H1 (cell line): ENCODE data around the gene CD58. TPM values are rescaled to one million over a fixed set of nuclear protein-coding genes. Genes with fewer than 3 reads are reported as not detected.

Source experiments
- BCL11A ChIP-seq, 2 experiments: IDR thresholded peaks; one replicate each; pipeline ENCODE4 v1.6.1; 2011; ENCODE audit warnings: low read depth in 2 of 2, low read length in 2 of 2, mild to moderate bottlenecking in 2 of 2
- CREB1 ChIP-seq: IDR thresholded peaks from 2 replicates; pipeline ENCODE4 v1.6.1; 2012; ENCODE audit warnings: inconsistent platforms
- KDM1A ChIP-seq: fragments of 200-600, 300-600 bp; sonication (generic); IDR thresholded peaks from 2 replicates; pipeline ENCODE4 v1.7.1; 2016; ENCODE audit warnings: mild to moderate bottlenecking, low read length, borderline replicate concordance
- KDM4A ChIP-seq: IDR thresholded peaks from one replicate; pipeline ENCODE4 v1.7.1; 2012; ENCODE audit warnings: low read depth, mild to moderate bottlenecking, moderate library complexity, low read length, inconsistent platforms; ENCODE audit not compliant: severe bottlenecking
- NANOG ChIP-seq: IDR thresholded peaks from 2 replicates; pipeline ENCODE4 v1.6.1; 2011; ENCODE audit warnings: low read length, low read depth, mild to moderate bottlenecking, inconsistent platforms; ENCODE audit not compliant: insufficient read depth, poor library complexity, severe bottlenecking
- RBBP5 ChIP-seq: IDR thresholded peaks from 2 replicates; pipeline ENCODE4 v1.7.1; 2012; ENCODE audit warnings: low read depth, mild to moderate bottlenecking, inconsistent platforms, low read length, moderate library complexity, borderline replicate concordance
- RNF2 ChIP-seq: fragments of 200-900, 300-1000 bp; sonication (generic); IDR thresholded peaks from 2 replicates; pipeline ENCODE4 v1.7.1; 2016; ENCODE audit warnings: borderline replicate concordance, low read depth, mild to moderate bottlenecking, antibody characterized with exemption, low read length; ENCODE audit not compliant: poor library complexity, severe bottlenecking; ENCODE audit errors: missing control alignments
- polyA plus RNA-seq, 7 experiments: library from polyadenylated mRNA; depleted of rRNA in 3 of 7; stranded (reverse) in 5 of 7; unstranded in 2 of 7; fragments of >200 nt in 5 of 7; fragments of 200-250 nt in 2 of 7; gene quantifications; 1 replicate in 5 of 7; 2 replicates in 1 of 7; 4 replicates in 1 of 7; pipeline versions ENCODE4 v1.2.1 to v1.2.3, GENCODE V29; 2011 to 2013; ENCODE audit warnings: missing spikeins in 2 of 7, mixed read lengths in 2 of 7
- total RNA-seq: library from RNA; stranded (reverse); fragmentation: NEBNext Ultra II Directional; extraction: Animal tissue kit (Norgen Biotek cat#: 25700); gene quantifications from 2 replicates; pipeline ENCODE4 v1.2.1, GENCODE V29; 2021
- TF ChIP-seq, protein P1 (sequence below): fragments of 300-600 bp; sonication (generic); IDR thresholded peaks from 2 replicates; pipeline ENCODE4 v1.7.1; 2012; ENCODE audit warnings: low read length, moderate library complexity, mild to moderate bottlenecking, inconsistent platforms; ENCODE audit not compliant: insufficient replicate concordance
- TF ChIP-seq, protein P2 (sequence below): IDR thresholded peaks from 2 replicates; pipeline ENCODE4 v1.6.1; 2011; ENCODE audit warnings: low read depth, mild to moderate bottlenecking, low read length; ENCODE audit not compliant: insufficient read depth

CD58 gene
- total and polyA plus RNA-seq, 2 of the 8 experiments (the other 6 are each of a cell fraction or from before 2014, with no cell fraction given), result 5.3 to 5.5 TPM

DNA sequence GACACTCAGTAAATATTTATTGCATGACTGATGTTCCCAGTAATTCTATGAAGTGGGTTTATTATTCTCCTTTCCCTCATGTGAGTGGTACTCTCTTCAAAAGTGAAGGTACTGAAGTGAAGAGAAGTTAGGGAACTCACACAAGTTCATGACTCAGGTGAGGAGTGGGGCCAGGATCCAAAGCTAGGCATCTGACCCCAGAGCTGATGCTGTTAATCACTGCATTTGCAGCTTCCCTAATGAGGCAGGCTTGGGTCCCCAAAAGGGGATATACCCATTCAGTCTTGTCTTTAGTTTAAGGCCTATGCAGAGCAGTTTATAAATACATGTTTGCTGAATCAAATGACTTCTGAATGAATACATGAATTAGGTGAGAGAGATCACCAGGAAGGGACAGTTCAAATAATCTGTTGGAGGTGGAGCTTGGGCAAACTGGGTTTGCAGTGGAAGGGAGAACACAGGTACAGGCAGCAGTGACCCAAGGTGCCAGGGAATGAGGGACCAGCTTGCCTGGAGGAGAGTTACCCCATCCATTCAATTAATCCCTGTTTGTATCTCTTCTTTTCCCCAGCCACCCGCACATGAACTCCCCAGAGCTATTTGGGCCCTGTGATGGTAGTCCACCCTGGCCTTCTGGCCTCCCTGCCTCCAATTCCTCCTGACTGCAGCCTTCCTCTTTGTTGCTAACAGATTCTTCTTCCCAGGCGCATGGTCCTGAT is 2.0 kb downstream of the CD58 start (continued):
- TF ChIP-seq, protein P1, sequence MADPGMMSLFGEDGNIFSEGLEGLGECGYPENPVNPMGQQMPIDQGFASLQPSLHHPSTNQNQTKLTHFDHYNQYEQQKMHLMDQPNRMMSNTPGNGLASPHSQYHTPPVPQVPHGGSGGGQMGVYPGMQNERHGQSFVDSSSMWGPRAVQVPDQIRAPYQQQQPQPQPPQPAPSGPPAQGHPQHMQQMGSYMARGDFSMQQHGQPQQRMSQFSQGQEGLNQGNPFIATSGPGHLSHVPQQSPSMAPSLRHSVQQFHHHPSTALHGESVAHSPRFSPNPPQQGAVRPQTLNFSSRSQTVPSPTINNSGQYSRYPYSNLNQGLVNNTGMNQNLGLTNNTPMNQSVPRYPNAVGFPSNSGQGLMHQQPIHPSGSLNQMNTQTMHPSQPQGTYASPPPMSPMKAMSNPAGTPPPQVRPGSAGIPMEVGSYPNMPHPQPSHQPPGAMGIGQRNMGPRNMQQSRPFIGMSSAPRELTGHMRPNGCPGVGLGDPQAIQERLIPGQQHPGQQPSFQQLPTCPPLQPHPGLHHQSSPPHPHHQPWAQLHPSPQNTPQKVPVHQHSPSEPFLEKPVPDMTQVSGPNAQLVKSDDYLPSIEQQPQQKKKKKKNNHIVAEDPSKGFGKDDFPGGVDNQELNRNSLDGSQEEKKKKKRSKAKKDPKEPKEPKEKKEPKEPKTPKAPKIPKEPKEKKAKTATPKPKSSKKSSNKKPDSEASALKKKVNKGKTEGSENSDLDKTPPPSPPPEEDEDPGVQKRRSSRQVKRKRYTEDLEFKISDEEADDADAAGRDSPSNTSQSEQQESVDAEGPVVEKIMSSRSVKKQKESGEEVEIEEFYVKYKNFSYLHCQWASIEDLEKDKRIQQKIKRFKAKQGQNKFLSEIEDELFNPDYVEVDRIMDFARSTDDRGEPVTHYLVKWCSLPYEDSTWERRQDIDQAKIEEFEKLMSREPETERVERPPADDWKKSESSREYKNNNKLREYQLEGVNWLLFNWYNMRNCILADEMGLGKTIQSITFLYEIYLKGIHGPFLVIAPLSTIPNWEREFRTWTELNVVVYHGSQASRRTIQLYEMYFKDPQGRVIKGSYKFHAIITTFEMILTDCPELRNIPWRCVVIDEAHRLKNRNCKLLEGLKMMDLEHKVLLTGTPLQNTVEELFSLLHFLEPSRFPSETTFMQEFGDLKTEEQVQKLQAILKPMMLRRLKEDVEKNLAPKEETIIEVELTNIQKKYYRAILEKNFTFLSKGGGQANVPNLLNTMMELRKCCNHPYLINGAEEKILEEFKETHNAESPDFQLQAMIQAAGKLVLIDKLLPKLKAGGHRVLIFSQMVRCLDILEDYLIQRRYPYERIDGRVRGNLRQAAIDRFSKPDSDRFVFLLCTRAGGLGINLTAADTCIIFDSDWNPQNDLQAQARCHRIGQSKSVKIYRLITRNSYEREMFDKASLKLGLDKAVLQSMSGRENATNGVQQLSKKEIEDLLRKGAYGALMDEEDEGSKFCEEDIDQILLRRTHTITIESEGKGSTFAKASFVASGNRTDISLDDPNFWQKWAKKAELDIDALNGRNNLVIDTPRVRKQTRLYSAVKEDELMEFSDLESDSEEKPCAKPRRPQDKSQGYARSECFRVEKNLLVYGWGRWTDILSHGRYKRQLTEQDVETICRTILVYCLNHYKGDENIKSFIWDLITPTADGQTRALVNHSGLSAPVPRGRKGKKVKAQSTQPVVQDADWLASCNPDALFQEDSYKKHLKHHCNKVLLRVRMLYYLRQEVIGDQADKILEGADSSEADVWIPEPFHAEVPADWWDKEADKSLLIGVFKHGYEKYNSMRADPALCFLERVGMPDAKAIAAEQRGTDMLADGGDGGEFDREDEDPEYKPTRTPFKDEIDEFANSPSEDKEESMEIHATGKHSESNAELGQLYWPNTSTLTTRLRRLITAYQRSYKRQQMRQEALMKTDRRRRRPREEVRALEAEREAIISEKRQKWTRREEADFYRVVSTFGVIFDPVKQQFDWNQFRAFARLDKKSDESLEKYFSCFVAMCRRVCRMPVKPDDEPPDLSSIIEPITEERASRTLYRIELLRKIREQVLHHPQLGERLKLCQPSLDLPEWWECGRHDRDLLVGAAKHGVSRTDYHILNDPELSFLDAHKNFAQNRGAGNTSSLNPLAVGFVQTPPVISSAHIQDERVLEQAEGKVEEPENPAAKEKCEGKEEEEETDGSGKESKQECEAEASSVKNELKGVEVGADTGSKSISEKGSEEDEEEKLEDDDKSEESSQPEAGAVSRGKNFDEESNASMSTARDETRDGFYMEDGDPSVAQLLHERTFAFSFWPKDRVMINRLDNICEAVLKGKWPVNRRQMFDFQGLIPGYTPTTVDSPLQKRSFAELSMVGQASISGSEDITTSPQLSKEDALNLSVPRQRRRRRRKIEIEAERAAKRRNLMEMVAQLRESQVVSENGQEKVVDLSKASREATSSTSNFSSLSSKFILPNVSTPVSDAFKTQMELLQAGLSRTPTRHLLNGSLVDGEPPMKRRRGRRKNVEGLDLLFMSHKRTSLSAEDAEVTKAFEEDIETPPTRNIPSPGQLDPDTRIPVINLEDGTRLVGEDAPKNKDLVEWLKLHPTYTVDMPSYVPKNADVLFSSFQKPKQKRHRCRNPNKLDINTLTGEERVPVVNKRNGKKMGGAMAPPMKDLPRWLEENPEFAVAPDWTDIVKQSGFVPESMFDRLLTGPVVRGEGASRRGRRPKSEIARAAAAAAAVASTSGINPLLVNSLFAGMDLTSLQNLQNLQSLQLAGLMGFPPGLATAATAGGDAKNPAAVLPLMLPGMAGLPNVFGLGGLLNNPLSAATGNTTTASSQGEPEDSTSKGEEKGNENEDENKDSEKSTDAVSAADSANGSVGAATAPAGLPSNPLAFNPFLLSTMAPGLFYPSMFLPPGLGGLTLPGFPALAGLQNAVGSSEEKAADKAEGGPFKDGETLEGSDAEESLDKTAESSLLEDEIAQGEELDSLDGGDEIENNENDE, result no peak
- no peak for TF ChIP-seq KDM1A
- no peak for TF ChIP-seq BCL11A (IDR thresholded peaks at IDR 0.05; ENCODE audit: low read depth in 2 of 2, low read length in 2 of 2)
- TF ChIP-seq KDM4A, result no peak
- no peak for TF ChIP-seq RNF2
- no peak for TF ChIP-seq NANOG
- TF ChIP-seq RBBP5, result no peak
- TF ChIP-seq, protein P2, sequence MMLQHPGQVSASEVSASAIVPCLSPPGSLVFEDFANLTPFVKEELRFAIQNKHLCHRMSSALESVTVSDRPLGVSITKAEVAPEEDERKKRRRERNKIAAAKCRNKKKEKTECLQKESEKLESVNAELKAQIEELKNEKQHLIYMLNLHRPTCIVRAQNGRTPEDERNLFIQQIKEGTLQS, result no peak
- TF ChIP-seq CREB1, result no peak
